HG02970 (cell line): Measurements from ENCODE around the gene ZC3H4.

Experiments used
- ATAC-seq: cut with Tn5 transposase; IDR thresholded peaks from one replicate; pipeline ENCODE4 v1.9.1; 2021; ENCODE audit warnings: mild to moderate bottlenecking, moderate library complexity, moderate number of reproducible peaks; ENCODE audit not compliant: unreplicated experiment, low FRiP score

Gene ZC3H4

GRCh38 chr19:47135156-47135555, 21.6 kb upstream of the ZC3H4 start:
- no peak for ATAC-seq

DNA sequence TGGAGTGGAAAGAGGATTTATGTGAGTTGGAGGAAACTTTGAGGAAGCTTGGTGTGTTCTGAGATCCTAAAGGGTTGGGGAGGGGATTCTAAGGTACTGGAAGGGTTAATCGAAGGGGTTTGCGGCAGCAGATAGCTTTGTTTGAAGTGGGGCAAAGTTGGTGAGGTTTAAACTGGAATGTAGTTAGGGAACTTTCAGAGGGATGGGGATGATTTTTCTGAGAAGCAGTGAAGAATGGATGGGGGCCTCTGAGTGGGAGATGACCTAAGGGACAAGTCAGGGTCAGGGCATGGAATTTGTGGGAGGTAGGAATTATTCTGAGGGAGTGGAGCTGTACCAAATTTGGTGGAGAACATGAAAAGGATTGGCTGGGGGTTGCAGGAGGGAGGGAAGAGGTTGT, 21.0 kb upstream of the ZC3H4 start:
- no peak for ATAC-seq

- ATAC-seq, result no peak
Measured at GRCh38 chr19:47133021-47133471, 19.5 kb upstream of the ZC3H4 start.

GRCh38 chr19:47132194-47132852, 18.7 kb upstream of the ZC3H4 start:
- no peak for ATAC-seq

- ATAC-seq, result peak; percentile 87
Measured at GRCh38 chr19:47130589-47131227, 17.1 kb upstream of the ZC3H4 start, which contains the start of gene SAE1. SAE1 (plus strand) TSS chr19:47130835; CDS start chr19:47130931, 96 bp downstream.

DNA sequence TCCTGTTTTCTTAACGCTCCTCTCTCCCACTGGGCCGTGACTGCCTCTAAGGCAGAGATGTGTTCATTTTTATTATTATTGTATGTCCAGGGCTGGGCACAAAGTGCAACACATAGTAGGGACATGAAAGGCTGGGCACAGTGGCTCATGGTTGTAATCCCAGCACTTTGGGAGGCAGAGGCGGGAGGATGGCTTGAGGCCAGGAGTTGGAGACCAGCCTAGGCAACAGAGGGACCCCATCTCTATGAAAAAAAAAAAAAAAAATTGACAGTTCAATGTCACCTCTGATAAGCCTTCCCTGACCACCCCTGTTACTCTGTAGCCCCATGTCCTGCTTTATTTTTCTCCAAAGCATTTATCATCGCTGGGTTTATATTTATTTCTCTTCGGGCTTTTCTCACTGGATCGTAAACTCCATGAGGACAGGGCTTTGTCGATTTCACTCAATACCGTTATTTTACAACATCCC, 16.6 kb upstream of the ZC3H4 start:
- no peak for ATAC-seq

- ATAC-seq, result no peak
Measured at GRCh38 chr19:47129579-47129978, 16.0 kb upstream of the ZC3H4 start.

DNA sequence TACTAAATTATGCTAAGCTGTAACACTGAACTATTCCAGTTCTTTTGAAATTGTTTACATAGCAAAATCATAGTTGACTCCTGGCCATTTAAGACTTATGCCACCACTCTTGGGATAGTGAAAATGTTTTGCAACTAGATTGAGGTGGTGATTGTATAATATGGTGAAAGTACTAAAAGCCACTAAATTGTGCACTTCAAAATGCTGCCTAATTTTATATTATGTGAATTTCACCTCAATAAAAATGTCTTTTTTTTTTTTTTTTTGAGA, 12.0 kb upstream of the ZC3H4 start:
- ATAC-seq, result no peak

DNA sequence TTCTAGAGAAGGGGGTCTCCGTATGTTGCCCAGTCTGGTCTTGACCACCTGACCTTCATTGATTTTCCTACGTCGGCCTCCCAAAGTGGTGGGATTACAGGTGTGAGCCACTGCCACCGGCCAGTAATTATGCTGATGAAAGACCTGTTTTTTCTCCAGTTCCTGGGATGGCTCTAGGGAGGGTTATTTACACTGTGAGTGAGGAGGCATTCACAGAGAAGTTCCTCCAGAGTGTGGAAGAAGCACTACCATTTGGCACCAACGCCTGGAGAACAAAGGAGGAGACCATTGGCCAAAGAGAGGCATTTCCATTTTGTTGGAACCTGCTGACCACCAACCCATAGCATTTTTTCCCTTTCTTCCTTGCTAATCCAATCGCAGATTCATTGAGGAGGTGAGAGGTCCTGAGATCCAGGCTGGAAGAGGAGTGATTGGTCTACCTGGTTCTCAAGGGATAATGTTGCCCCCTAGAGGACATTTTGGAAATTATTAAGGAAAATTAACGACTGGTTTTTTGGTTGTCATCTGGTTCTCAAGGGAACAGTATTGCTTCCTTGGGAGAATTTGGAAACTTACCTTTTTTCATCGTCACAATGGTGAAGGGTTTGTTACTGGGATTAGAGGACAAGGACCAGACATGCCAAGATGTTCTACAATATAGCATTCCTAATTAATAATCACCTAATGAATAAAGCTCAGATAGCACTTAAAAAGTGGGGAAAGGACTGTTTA, 11.5 kb upstream of the ZC3H4 start:
- no peak for ATAC-seq

DNA sequence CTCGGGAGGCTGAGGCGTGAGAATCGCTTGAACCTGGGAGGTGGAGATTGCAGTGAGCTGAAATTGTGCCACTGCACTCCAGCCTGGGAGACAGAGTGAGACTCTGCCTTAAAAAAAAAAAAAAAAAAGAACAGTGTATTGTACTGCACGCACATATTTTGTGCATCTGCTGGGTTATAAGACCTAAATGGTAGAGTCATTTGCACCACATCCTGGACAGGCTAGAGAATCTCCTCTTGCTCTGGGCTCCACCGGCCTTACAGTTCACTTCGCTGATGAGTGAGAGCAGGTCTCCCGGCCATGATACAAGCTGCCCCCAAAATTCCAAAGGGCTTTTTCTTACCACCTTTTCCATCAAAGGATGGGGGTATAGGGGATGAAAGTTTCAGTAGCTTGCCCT, 9.8 kb upstream of the ZC3H4 start:
- ATAC-seq, result no peak

GRCh38 chr19:47122359-47123335, 9.1 kb upstream of the ZC3H4 start:
- ATAC-seq, result no peak

DNA sequence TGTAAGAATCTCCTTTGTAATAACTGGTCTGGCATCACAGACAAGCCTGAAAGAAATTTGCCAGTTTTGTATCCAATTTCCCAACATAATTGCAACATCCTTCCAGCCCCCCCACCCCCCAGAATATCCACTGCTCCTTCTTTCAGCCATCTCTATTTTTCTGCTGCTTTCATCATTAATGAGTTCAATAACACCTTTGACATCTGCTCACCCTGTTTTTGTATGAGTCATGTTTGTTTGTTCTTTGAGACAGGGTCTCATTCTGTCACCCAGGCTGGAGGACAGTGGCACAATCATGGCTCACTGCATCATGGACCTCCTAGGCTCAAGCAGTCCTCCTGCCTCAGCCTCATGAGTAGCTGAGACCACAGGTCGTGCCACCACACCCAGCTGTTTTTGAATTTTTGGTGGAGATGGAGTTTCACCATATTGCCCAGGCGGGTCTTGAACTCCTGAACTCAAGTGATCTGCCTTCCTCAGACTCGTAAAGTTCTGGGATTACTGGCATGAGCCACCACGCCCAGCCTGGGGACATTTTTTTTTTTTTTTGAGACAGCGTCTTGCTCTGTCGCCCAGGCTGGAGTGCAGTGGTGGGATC, 7.0 kb upstream of the ZC3H4 start:
- no peak for ATAC-seq

GRCh38 chr19:47113850-47114651, 475 bp upstream of the ZC3H4 start:
- no peak for ATAC-seq

GRCh38 chr19:47112166-47112996, 1.2 kb downstream of the ZC3H4 start:
- peak; percentile 27 for ATAC-seq

GRCh38 chr19:47111682-47112165, 1.9 kb downstream of the ZC3H4 start:
- ATAC-seq, result no peak

- no peak for ATAC-seq
Measured at GRCh38 chr19:47111006-47111621, 2.5 kb downstream of the ZC3H4 start.

GRCh38 chr19:47110521-47111005, 3.0 kb downstream of the ZC3H4 start:
- ATAC-seq, result no peak
